ENCODE data around the gene IL34. TPM values are rescaled to one million over a fixed set of nuclear protein-coding genes. Genes with fewer than 3 reads are reported as not detected.
A peak's percentile ranks its signal among the peaks of the same experiment; 100 is the strongest.

Gene IL34
- total and polyA plus RNA-seq, 2 of the 13 experiments (the other 11 are each of a cell fraction or from before 2014, with no cell fraction given), result 1.2 to 1.3 TPM

- TF ChIP-seq, protein P1, sequence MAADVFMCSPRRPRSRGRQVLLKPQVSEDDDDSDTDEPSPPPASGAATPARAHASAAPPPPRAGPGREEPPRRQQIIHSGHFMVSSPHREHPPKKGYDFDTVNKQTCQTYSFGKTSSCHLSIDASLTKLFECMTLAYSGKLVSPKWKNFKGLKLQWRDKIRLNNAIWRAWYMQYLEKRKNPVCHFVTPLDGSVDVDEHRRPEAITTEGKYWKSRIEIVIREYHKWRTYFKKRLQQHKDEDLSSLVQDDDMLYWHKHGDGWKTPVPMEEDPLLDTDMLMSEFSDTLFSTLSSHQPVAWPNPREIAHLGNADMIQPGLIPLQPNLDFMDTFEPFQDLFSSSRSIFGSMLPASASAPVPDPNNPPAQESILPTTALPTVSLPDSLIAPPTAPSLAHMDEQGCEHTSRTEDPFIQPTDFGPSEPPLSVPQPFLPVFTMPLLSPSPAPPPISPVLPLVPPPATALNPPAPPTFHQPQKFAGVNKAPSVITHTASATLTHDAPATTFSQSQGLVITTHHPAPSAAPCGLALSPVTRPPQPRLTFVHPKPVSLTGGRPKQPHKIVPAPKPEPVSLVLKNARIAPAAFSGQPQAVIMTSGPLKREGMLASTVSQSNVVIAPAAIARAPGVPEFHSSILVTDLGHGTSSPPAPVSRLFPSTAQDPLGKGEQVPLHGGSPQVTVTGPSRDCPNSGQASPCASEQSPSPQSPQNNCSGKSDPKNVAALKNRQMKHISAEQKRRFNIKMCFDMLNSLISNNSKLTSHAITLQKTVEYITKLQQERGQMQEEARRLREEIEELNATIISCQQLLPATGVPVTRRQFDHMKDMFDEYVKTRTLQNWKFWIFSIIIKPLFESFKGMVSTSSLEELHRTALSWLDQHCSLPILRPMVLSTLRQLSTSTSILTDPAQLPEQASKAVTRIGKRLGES (CRISPR knock-in tag; IDR thresholded peaks at IDR 0.05; ENCODE audit: borderline replicate concordance), result no peak
- TF ChIP-seq, protein P2, sequence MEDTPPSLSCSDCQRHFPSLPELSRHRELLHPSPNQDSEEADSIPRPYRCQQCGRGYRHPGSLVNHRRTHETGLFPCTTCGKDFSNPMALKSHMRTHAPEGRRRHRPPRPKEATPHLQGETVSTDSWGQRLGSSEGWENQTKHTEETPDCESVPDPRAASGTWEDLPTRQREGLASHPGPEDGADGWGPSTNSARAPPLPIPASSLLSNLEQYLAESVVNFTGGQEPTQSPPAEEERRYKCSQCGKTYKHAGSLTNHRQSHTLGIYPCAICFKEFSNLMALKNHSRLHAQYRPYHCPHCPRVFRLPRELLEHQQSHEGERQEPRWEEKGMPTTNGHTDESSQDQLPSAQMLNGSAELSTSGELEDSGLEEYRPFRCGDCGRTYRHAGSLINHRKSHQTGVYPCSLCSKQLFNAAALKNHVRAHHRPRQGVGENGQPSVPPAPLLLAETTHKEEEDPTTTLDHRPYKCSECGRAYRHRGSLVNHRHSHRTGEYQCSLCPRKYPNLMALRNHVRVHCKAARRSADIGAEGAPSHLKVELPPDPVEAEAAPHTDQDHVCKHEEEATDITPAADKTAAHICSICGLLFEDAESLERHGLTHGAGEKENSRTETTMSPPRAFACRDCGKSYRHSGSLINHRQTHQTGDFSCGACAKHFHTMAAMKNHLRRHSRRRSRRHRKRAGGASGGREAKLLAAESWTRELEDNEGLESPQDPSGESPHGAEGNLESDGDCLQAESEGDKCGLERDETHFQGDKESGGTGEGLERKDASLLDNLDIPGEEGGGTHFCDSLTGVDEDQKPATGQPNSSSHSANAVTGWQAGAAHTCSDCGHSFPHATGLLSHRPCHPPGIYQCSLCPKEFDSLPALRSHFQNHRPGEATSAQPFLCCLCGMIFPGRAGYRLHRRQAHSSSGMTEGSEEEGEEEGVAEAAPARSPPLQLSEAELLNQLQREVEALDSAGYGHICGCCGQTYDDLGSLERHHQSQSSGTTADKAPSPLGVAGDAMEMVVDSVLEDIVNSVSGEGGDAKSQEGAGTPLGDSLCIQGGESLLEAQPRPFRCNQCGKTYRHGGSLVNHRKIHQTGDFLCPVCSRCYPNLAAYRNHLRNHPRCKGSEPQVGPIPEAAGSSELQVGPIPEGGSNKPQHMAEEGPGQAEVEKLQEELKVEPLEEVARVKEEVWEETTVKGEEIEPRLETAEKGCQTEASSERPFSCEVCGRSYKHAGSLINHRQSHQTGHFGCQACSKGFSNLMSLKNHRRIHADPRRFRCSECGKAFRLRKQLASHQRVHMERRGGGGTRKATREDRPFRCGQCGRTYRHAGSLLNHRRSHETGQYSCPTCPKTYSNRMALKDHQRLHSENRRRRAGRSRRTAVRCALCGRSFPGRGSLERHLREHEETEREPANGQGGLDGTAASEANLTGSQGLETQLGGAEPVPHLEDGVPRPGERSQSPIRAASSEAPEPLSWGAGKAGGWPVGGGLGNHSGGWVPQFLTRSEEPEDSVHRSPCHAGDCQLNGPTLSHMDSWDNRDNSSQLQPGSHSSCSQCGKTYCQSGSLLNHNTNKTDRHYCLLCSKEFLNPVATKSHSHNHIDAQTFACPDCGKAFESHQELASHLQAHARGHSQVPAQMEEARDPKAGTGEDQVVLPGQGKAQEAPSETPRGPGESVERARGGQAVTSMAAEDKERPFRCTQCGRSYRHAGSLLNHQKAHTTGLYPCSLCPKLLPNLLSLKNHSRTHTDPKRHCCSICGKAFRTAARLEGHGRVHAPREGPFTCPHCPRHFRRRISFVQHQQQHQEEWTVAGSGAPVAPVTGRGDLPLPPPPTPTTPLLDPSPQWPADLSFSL (CRISPR knock-in tag; IDR thresholded peaks at IDR 0.05), result no peak
- no peak for TF ChIP-seq ZBTB21 (CRISPR knock-in tag; IDR thresholded peaks at IDR 0.05)
- no peak for TF ChIP-seq THAP11 (CRISPR knock-in tag; IDR thresholded peaks at IDR 0.05)
- TF ChIP-seq, protein P3, sequence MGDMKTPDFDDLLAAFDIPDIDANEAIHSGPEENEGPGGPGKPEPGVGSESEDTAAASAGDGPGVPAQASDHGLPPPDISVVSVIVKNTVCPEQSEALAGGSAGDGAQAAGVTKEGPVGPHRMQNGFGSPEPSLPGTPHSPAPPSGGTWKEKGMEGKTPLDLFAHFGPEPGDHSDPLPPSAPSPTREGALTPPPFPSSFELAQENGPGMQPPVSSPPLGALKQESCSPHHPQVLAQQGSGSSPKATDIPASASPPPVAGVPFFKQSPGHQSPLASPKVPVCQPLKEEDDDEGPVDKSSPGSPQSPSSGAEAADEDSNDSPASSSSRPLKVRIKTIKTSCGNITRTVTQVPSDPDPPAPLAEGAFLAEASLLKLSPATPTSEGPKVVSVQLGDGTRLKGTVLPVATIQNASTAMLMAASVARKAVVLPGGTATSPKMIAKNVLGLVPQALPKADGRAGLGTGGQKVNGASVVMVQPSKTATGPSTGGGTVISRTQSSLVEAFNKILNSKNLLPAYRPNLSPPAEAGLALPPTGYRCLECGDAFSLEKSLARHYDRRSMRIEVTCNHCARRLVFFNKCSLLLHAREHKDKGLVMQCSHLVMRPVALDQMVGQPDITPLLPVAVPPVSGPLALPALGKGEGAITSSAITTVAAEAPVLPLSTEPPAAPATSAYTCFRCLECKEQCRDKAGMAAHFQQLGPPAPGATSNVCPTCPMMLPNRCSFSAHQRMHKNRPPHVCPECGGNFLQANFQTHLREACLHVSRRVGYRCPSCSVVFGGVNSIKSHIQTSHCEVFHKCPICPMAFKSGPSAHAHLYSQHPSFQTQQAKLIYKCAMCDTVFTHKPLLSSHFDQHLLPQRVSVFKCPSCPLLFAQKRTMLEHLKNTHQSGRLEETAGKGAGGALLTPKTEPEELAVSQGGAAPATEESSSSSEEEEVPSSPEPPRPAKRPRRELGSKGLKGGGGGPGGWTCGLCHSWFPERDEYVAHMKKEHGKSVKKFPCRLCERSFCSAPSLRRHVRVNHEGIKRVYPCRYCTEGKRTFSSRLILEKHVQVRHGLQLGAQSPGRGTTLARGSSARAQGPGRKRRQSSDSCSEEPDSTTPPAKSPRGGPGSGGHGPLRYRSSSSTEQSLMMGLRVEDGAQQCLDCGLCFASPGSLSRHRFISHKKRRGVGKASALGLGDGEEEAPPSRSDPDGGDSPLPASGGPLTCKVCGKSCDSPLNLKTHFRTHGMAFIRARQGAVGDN (CRISPR knock-in tag; IDR thresholded peaks at IDR 0.05), result peak; percentile 48
- no peak for TF ChIP-seq ZNF281 (CRISPR knock-in tag; IDR thresholded peaks at IDR 0.05; ENCODE audit: borderline replicate concordance)
- no peak for TF ChIP-seq ZFP82 (CRISPR knock-in tag; IDR thresholded peaks at IDR 0.05; ENCODE audit: borderline replicate concordance)
- TF ChIP-seq TRAFD1 (CRISPR knock-in tag; IDR thresholded peaks at IDR 0.05; ENCODE audit: borderline replicate concordance), result no peak
Observed at GRCh38 chr16:70664325-70665112, 18.2 kb downstream of the IL34 start (continued).
